Forelimb muscle (tissue), 1 donor: ENCODE data around the gene RMND5B. TPM values are rescaled to one million over a fixed set of nuclear protein-coding genes. Genes with fewer than 3 reads are reported as not detected.
"Not testable (repeated sequence)": the region's sequence is repeated elsewhere in the genome, so short reads cannot be mapped to it uniquely, and the experiment has no call there.

Source experiments
- DNase-seq: peaks from one replicate; pipeline ENCODE4 v3.0.0-alpha.2; 2013; ENCODE audit warnings: low read depth
- polyA plus RNA-seq: library from polyadenylated mRNA; unstranded; fragments of 120-200 nt; gene quantifications from one replicate; pipeline ENCODE4 v1.2.1, GENCODE V29; 2013; ENCODE audit not compliant: insufficient read length

The RMND5B gene
- 32.9 TPM for polyA plus RNA-seq

GRCh38 chr5:178130576-178131445 lies at the start of gene RMND5B:
Gene RMND5B (plus strand): TSS chr5:178131014. CDS start chr5:178138120, 7,106 bp downstream.
- DNase-seq = no peak

- no peak for DNase-seq
These were observed 49.1 kb upstream of the RMND5B start for GRCh38 chr5:178081571-178082243.

- DNase-seq = no peak
These were observed 46.9 kb upstream of the RMND5B start for GRCh38 chr5:178083922-178084321.

GRCh38 chr5:178085316-178085715 lies 45.5 kb upstream of the RMND5B start:
- no peak for DNase-seq

- no peak for DNase-seq
These were observed 44.5 kb upstream of the RMND5B start for GRCh38 chr5:178086266-178086665.

GRCh38 chr5:178087199-178087598 lies 43.6 kb upstream of the RMND5B start:
- not testable (repeated sequence) for DNase-seq

GRCh38 chr5:178090856-178091255 lies 40.0 kb upstream of the RMND5B start:
- no peak for DNase-seq

GRCh38 chr5:178093134-178093533 lies 37.7 kb upstream of the RMND5B start:
- DNase-seq = no peak

- no peak for DNase-seq
These were observed 36.5 kb upstream of the RMND5B start for GRCh38 chr5:178094345-178094744.

GRCh38 chr5:178098685-178099084 lies 32.1 kb upstream of the RMND5B start:
- DNase-seq = no peak

- no peak for DNase-seq
These were observed 27.2 kb upstream of the RMND5B start for GRCh38 chr5:178103612-178104011.

- no peak for DNase-seq
These were observed 26.3 kb upstream of the RMND5B start for GRCh38 chr5:178104492-178104891.

GRCh38 chr5:178106086-178106485 lies 24.7 kb upstream of the RMND5B start:
- no peak for DNase-seq

GRCh38 chr5:178106556-178107239 lies 24.1 kb upstream of the RMND5B start:
- no peak for DNase-seq

GRCh38 chr5:178107756-178108310 lies 23.0 kb upstream of the RMND5B start:
- DNase-seq = no peak

- no peak for DNase-seq
These were observed 22.4 kb upstream of the RMND5B start for GRCh38 chr5:178108446-178108845.

- no peak for DNase-seq
These were observed 21.8 kb upstream of the RMND5B start for GRCh38 chr5:178108966-178109365.

- no peak for DNase-seq
These were observed 20.3 kb upstream of the RMND5B start for GRCh38 chr5:178110511-178110910.

- DNase-seq = no peak
These were observed 18.9 kb upstream of the RMND5B start for GRCh38 chr5:178111925-178112324.

GRCh38 chr5:178112545-178112944 lies 18.3 kb upstream of the RMND5B start:
- no peak for DNase-seq

- DNase-seq = no peak
These were observed 17.6 kb upstream of the RMND5B start, which contains the start of gene N4BP3 for GRCh38 chr5:178113141-178113787. Gene N4BP3 (plus strand): TSS chr5:178113532. CDS start chr5:178119584, 6,052 bp downstream.
